Body of pancreas (tissue), 4 donors: ENCODE measurements around the gene CD247. TPM values are rescaled to one million over a fixed set of nuclear protein-coding genes. Genes with fewer than 3 reads are reported as not detected.

Experiments used
- ATAC-seq: fragments of 150-250 bp; one replicate; pipeline ENCODE4 v1.9.1; 2016
- DNase-seq, 4 donors: peaks; one replicate each; pipeline ENCODE4 v3.0.0-alpha.2; 2019
- H3K27ac ChIP-seq, 4 donors: fragments of 200-600 bp; sonication (generic); 1 replicate in 3 of 4; 2 replicates in 1 of 4; pipeline versions ENCODE4 v1.5.1 to v1.6.1; 2016 to 2019; ENCODE audit warnings: mild to moderate bottlenecking in 1 of 4, mixed read lengths in 1 of 4, moderate library complexity in 1 of 4
- H3K27me3 ChIP-seq, 2 donors: fragments of 200-600 bp; sonication (generic); one replicate each; pipeline ENCODE4 v1.6.0; 2016; ENCODE audit warnings: mild to moderate bottlenecking in 1 of 2
- H3K36me3 ChIP-seq, 2 donors: fragments of 200-600 bp; sonication (generic); replicated peaks in 1 of 2; 2 replicates each; pipeline ENCODE4 v1.5.1; 2016; ENCODE audit warnings: low read depth in 2 of 2; ENCODE audit not compliant: insufficient read depth in 1 of 2
- H3K4me1 ChIP-seq: fragments of 200-600 bp; sonication (generic); one replicate; pipeline ENCODE4 v1.6.0; 2016
- H3K4me3 ChIP-seq, 2 donors: fragments of 200-600 bp; sonication (generic); 1 replicate in 1 of 2; 2 replicates in 1 of 2; pipeline ENCODE4 v1.5.1; 2016 to 2019
- H3K9me3 ChIP-seq, 3 donors: fragments of 200-600 bp; sonication (generic); 1 replicate in 2 of 3; 2 replicates in 1 of 3; pipeline ENCODE4 v1.5.1; 2016
- POLR2A ChIP-seq, 3 donors: fragments of 450-650 bp; IDR thresholded peaks; one replicate each; pipeline ENCODE4 v1.6.1; 2016; ENCODE audit warnings: antibody characterized with exemption in 3 of 3, mild to moderate bottlenecking in 2 of 3
- WGBS, 2 donors: methylation state at CpG; one replicate each; pipeline ENCODE4 v1.1.5; 2017; 5-methylcytosine and 5-hydroxymethylcytosine counted together
- intact Hi-C: fragments of 100-400 bp; cut with DNase I; formaldehyde crosslinking; loops from one replicate; pipeline ENCODE4 v1.15.1; 2023
- total RNA-seq, 2 donors: library from RNA; depleted of rRNA; stranded (reverse); fragments of >200 nt; gene quantifications; one replicate each; pipeline ENCODE4 v1.1.0, GENCODE V29; 2016
- TF ChIP-seq, protein P1 (sequence below), 7 experiments: fragments of 450-650 bp in 4 of 7; fragments of 200-600 bp in 3 of 7; sonication (generic) in 3 of 7; IDR thresholded peaks; one replicate each; pipeline ENCODE4 v1.5.1; 2016 to 2019; ENCODE audit warnings: antibody characterized with exemption in 7 of 7

Gene CD247
- total RNA-seq, 2 donors from 2014 or later: 2.3 to 3.3 TPM

DNA sequence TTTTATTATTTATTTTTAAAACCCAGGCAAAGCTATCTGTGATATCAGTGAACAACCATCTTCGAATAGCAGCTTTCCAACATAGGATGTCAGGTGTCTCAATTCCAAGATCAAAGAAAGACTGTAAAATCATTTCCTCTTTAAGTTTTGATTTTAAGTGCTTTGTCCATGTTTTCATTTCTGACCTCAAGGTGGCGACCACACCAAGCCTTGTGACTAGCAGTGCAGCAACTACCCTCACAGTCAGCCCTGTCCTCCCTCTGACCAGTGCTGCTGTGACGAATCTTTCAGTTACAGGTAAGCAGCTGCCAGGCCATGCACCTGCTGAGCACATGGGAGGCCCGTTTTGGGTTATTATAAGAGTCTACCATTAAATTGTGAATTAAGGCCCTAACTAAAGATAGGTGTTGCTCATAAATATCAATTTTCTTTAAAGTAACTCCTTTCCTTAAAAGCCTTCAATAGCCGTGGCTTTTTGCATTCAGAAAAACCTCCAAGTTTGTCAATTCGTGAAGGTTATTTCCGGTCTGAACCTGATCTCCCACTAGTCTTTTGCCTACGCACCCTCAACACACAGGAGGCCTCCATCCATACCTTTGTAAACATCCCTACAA lies 117.0 kb downstream of the CD247 start:
- intact Hi-C loops: no loop called here
- Histone ChIP-seq H3K27ac (no peak overlapping the region), H3K4me3 (no peak overlapping the region), H3K9me3 (no peaks in the 10 kb centered on the region), H3K27me3 (no peaks in the 10 kb centered on the region), H3K4me1 (no peaks in the 10 kb centered on the region), H3K36me3 (peaks cover 0 to 6% of the 10 kb centered on the region in 2 donors)
- ATAC-seq: peak; percentile 79
- DNase-seq: peak; percentile 60 to 84 (median 76)
- WGBS, 2 donors: 36 to 38% methylated on average over 8 of the region's 8 CpGs
- TF ChIP-seq, protein P1, sequence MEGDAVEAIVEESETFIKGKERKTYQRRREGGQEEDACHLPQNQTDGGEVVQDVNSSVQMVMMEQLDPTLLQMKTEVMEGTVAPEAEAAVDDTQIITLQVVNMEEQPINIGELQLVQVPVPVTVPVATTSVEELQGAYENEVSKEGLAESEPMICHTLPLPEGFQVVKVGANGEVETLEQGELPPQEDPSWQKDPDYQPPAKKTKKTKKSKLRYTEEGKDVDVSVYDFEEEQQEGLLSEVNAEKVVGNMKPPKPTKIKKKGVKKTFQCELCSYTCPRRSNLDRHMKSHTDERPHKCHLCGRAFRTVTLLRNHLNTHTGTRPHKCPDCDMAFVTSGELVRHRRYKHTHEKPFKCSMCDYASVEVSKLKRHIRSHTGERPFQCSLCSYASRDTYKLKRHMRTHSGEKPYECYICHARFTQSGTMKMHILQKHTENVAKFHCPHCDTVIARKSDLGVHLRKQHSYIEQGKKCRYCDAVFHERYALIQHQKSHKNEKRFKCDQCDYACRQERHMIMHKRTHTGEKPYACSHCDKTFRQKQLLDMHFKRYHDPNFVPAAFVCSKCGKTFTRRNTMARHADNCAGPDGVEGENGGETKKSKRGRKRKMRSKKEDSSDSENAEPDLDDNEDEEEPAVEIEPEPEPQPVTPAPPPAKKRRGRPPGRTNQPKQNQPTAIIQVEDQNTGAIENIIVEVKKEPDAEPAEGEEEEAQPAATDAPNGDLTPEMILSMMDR (IDR thresholded peaks at IDR 0.05): peak; percentile 46 to 85 (median 67)
- no peak for TF ChIP-seq POLR2A (IDR thresholded peaks at IDR 0.05)

DNA sequence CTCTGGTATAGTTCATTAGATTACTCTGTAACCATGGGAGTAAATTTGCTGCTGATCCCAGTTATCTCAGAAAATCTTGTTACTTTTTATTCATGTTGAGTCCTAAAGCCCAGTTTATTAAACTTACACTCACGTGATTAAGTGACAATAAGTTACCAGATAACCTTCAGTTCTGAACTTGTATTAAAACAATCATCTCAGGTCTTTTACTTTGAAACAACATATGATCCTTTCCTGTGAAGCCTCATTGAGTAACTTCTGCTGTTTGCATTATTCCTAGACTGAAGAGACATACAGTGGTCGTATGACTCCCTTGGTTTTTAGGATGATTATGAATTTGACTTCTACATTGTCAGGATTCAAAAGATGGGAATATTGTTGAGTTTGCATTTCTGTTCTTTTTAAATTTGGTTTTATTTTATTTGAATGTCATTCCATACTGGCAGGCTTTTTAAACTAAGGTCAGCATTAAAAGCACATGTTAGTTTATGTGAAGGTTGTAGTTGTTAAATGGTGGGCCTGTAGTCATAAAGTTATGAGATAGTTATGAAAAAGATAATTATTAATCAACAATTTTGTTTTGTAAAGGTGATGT lies 117.9 kb downstream of the CD247 start:
- TF ChIP-seq POLR2A (IDR thresholded peaks at IDR 0.05): no peak
- TF ChIP-seq, protein P1 (IDR thresholded peaks at IDR 0.05): no peak
- WGBS, 2 donors: 57 to 64% methylated on average over 2 of the region's 2 CpGs
- H3K27ac ChIP-seq: no peak overlapping the region
- ATAC-seq (no peak), DNase-seq (no peak)
- no peaks in the 10 kb centered on the region for H3K4me1 ChIP-seq
- peaks cover 0 to 6% of the 10 kb centered on the region in 2 donors for H3K36me3 ChIP-seq
- H3K9me3 ChIP-seq: no peaks in the 10 kb centered on the region
- intact Hi-C loops: no loop called here
- no peaks in the 10 kb centered on the region for H3K27me3 ChIP-seq
- no peak overlapping the region for H3K4me3 ChIP-seq

DNA sequence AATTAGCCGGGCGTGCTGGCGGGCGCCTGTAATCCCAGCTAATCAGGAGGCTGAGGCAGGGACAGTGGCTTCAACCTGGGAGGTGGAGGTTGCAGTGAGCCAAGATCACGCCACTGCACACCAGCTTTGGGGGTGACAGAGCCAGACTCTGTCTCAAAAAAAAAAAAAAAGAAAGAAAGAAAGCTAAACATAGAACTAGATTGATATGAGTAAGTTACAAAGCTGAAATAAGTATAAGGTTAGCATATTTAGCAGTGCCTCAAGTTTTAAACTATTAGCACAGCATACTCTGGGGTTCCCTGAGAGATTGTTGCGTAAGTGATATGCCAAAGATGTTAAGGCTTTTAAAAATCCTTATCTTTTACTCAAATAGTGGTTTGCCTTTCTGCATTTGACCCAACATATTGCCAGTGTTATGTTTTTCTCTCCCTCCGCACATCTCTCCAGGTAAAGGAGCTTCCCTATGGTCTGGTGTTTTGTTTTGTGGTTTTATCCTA lies 126.1 kb downstream of the CD247 start:
- Histone ChIP-seq H3K27ac (no peak overlapping the region), H3K9me3 (no peaks in the 10 kb centered on the region), H3K4me3 (no peak overlapping the region), H3K27me3 (no peaks in the 10 kb centered on the region), H3K4me1 (no peaks in the 10 kb centered on the region), H3K36me3 (peaks cover 0 to 4% of the 10 kb centered on the region in 2 donors)
- TF ChIP-seq, protein P1 (IDR thresholded peaks at IDR 0.05): no peak
- no peak for TF ChIP-seq POLR2A (IDR thresholded peaks at IDR 0.05)
- 96 to 97% methylated on average over 7 of the region's 7 CpGs for WGBS, 2 donors
- intact Hi-C loops: no loop called here
- ATAC-seq (no peak), DNase-seq (no peak)

DNA sequence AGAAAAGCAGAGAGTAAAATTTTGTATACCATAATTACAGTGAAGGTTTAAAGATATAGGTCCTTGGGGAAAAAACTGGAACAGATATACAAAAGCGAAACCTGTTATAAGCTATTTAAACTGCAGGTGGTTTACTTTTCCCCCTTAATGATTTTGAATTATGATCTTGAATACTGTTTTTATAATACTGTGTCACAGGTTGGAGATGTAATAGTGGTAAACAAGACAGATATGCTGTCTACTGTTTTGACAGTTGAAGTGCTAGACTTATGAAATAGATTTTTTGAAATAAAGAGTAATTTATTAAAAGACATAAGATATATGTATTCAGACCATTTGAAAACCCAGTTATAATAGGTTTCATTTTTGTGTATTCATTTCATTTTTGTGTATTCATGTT lies 129.4 kb downstream of the CD247 start:
- H3K9me3 ChIP-seq: no peaks in the 10 kb centered on the region
- intact Hi-C loops: no loop called here
- H3K36me3 ChIP-seq: peaks cover 0 to 5% of the 10 kb centered on the region in 2 donors
- no peaks in the 10 kb centered on the region for H3K27me3 ChIP-seq
- ATAC-seq (no peak), DNase-seq (no peak)
- H3K4me3 ChIP-seq: no peak overlapping the region
- H3K27ac ChIP-seq: no peak overlapping the region
- no peaks in the 10 kb centered on the region for H3K4me1 ChIP-seq
- TF ChIP-seq, protein P1 (IDR thresholded peaks at IDR 0.05): no peak
- no peak for TF ChIP-seq POLR2A (IDR thresholded peaks at IDR 0.05)
- 94 to 100% methylated on average over 1 of the region's 1 CpG for WGBS, 2 donors
